ENCODE results near the gene CCNB1.
"Not testable (repeated sequence)": the region's sequence is repeated elsewhere in the genome, so short reads cannot be mapped to it uniquely, and the experiment has no call there.

The CCNB1 gene

GRCh38 chr5:69166686-69167492 lies at the start of gene CCNB1:
Gene CCNB1, plus strand, starts transcription at chr5:69167150. Its CDS starts 113 bp downstream, at chr5:69167263.
- DNase-seq = peak; percentile 97

GRCh38 chr5:69129413-69129812 lies 37.5 kb upstream of the CCNB1 start:
- peak; percentile 92 for DNase-seq

GRCh38 chr5:69130241-69130640 lies 36.7 kb upstream of the CCNB1 start:
- DNase-seq = no peak

- no peak for DNase-seq
Observed at GRCh38 chr5:69131304-69131703, 35.6 kb upstream of the CCNB1 start.

GRCh38 chr5:69134126-69134525 lies 32.8 kb upstream of the CCNB1 start:
- DNase-seq = no peak

GRCh38 chr5:69136293-69136692 lies 30.7 kb upstream of the CCNB1 start:
- no peak for DNase-seq

GRCh38 chr5:69137208-69137607 lies 29.7 kb upstream of the CCNB1 start:
- DNase-seq = not testable (repeated sequence)

GRCh38 chr5:69137807-69138206 lies 29.1 kb upstream of the CCNB1 start:
- no peak for DNase-seq

GRCh38 chr5:69138766-69139165 lies 28.2 kb upstream of the CCNB1 start:
- DNase-seq = no peak

GRCh38 chr5:69140239-69140638 lies 26.7 kb upstream of the CCNB1 start:
- not testable (repeated sequence) for DNase-seq

GRCh38 chr5:69140827-69141226 lies 26.1 kb upstream of the CCNB1 start:
- no peak for DNase-seq

- not testable (repeated sequence) for DNase-seq
Observed at GRCh38 chr5:69148576-69148975, 18.4 kb upstream of the CCNB1 start.

GRCh38 chr5:69148981-69149675 lies 17.8 kb upstream of the CCNB1 start:
- no peak for DNase-seq

- no peak for DNase-seq
Observed at GRCh38 chr5:69149676-69150010, 17.3 kb upstream of the CCNB1 start.

GRCh38 chr5:69152731-69153130 lies 14.2 kb upstream of the CCNB1 start:
- DNase-seq = no peak

- DNase-seq = no peak
Observed at GRCh38 chr5:69156456-69156855, 10.5 kb upstream of the CCNB1 start.

- no peak for DNase-seq
Observed at GRCh38 chr5:69158039-69158438, 8.9 kb upstream of the CCNB1 start.

- no peak for DNase-seq
Observed at GRCh38 chr5:69160651-69161050, 6.3 kb upstream of the CCNB1 start.

GRCh38 chr5:69167493-69167855 lies 524 bp downstream of the CCNB1 start:
- DNase-seq = no peak

- no peak for DNase-seq
Observed at GRCh38 chr5:69167929-69168328, 979 bp downstream of the CCNB1 start.

GRCh38 chr5:69170495-69170894 lies 3.5 kb downstream of the CCNB1 start:
- no peak for DNase-seq

- no peak for DNase-seq
Observed at GRCh38 chr5:69170969-69171368, 4.0 kb downstream of the CCNB1 start.

GRCh38 chr5:69181659-69182293 lies 14.8 kb downstream of the CCNB1 start:
- DNase-seq = not testable (repeated sequence)

GRCh38 chr5:69184621-69185020 lies 17.7 kb downstream of the CCNB1 start:
- DNase-seq = no peak
